Nephron (organoid): ENCODE measurements around the gene POPDC2.
A peak's percentile ranks its signal among the peaks of the same experiment; 100 is the strongest.

Experiments used
- H3K27ac Mint-ChIP-seq, 3 experiments: 2 replicates each; pipeline ENCODE4 v1.8.0; 2020; ENCODE audit warnings: mixed read lengths in 3 of 3, mild to moderate bottlenecking in 2 of 3, moderate library complexity in 1 of 3
- H3K27me3 Mint-ChIP-seq: 2 replicates; pipeline ENCODE4 v1.8.0; 2021; ENCODE audit warnings: low read depth, mild to moderate bottlenecking, moderate library complexity, mixed read lengths
- H3K36me3 Mint-ChIP-seq: 2 replicates; pipeline ENCODE4 v1.8.0; 2020; ENCODE audit warnings: low read depth, mixed read lengths
- H3K4me1 Mint-ChIP-seq: 2 replicates; pipeline ENCODE4 v1.8.0; 2020; ENCODE audit warnings: mixed read lengths
- H3K4me3 Mint-ChIP-seq, 3 experiments: 2 replicates each; pipeline ENCODE4 v1.8.0; 2020; ENCODE audit warnings: mild to moderate bottlenecking in 3 of 3, mixed read lengths in 3 of 3, moderate library complexity in 2 of 3
- H3K9me3 Mint-ChIP-seq: 2 replicates; pipeline ENCODE4 v1.8.0; 2020; ENCODE audit warnings: mixed read lengths
- TF ChIP-seq, protein P1 (sequence below), 3 experiments: fragments of 200-600 bp; sonication (generic); IDR thresholded peaks; one replicate each; pipeline ENCODE4 v1.5.0; 2021; ENCODE audit warnings: antibody characterized with exemption in 3 of 3; ENCODE audit not compliant: unreplicated experiment in 3 of 3

Gene POPDC2

DNA sequence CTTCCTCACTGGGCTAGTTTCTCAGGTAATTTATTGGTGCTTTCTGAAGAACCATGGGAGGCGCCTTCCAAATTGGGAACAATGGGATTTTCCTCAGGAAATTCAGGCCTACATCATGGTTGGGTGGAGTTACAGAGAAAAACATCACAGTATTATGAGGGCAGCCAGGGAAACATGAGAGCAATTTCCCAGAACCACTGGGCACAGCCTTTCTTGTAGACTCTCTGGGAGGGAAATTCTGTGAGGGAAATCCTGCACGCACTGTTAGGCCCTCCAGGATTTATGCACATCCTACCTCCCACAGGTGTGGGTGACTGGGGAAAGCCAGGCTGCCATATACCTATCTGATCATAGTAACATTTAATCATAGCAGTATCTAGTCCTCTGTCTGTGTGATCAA lies 13.2 kb downstream of the POPDC2 start:
- H3K4me3 Mint-ChIP-seq: no peak overlapping the region

DNA sequence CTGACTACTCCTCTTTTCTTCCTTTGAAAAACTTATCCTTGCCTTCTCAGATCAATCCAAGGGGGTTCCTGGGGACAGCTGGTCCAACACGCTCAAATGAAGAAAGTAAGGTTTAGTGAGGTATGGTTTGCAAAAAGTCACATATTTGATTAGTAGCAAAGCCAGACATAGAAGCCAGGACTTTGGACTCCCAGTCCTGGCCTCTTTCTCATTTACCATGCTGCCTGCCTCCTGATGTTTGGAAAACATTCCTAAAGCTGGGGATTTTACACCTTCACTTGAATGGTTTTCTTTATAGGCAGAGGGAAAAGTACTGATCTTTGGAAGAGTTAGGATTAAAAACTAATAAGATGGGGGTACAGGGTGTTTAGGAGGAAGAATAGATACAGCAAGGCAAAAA lies 14.6 kb downstream of the POPDC2 start:
- TF ChIP-seq, protein P1, sequence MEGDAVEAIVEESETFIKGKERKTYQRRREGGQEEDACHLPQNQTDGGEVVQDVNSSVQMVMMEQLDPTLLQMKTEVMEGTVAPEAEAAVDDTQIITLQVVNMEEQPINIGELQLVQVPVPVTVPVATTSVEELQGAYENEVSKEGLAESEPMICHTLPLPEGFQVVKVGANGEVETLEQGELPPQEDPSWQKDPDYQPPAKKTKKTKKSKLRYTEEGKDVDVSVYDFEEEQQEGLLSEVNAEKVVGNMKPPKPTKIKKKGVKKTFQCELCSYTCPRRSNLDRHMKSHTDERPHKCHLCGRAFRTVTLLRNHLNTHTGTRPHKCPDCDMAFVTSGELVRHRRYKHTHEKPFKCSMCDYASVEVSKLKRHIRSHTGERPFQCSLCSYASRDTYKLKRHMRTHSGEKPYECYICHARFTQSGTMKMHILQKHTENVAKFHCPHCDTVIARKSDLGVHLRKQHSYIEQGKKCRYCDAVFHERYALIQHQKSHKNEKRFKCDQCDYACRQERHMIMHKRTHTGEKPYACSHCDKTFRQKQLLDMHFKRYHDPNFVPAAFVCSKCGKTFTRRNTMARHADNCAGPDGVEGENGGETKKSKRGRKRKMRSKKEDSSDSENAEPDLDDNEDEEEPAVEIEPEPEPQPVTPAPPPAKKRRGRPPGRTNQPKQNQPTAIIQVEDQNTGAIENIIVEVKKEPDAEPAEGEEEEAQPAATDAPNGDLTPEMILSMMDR (IDR thresholded peaks at IDR 0.05; ENCODE audit: unreplicated experiment in 3 of 3): no peak
- Mint-ChIP-seq H3K4me3 (no peak overlapping the region), H3K36me3 (peaks cover 5% of the 10 kb centered on the region), H3K9me3 (no peaks in the 10 kb centered on the region), H3K4me1 (peaks cover 54% of the 10 kb centered on the region), H3K27me3 (peaks cover 3% of the 10 kb centered on the region), H3K27ac (peak overlapping the region in 2 of 3 experiments; percentile 26 to 79)

More for the DNA sequence above, 13.2 kb downstream of the POPDC2 start:
- H3K9me3 Mint-ChIP-seq: no peaks in the 10 kb centered on the region
- H3K36me3 Mint-ChIP-seq: no peaks in the 10 kb centered on the region
- peaks cover 62% of the 10 kb centered on the region for H3K4me1 Mint-ChIP-seq
- peak overlapping the region; percentile 8 to 33 (median 10) for H3K27ac Mint-ChIP-seq
- TF ChIP-seq, protein P1 (IDR thresholded peaks at IDR 0.05; ENCODE audit: unreplicated experiment in 3 of 3): no peak
- H3K27me3 Mint-ChIP-seq: peaks cover 3% of the 10 kb centered on the region

DNA sequence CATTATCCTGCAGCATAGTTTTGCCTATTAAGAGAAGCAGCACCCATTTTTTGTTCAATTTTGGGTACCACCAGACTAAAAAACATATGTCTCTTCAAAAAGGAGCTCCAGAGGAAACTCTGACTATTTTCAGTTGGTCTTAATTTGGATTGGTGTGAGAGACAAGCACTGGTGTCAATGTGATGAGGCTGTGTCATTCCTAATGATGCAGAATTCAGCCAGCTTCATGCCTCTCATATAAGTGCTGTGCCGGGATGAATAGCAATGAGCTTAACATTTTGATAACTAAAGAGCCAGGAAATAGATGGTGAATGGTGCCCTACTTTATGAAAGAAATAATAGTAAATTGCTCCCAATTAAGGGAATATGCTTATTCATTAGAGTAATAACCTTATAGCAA lies 15.9 kb downstream of the POPDC2 start:
- Mint-ChIP-seq H3K27ac (no peak overlapping the region), H3K36me3 (peaks cover 5% of the 10 kb centered on the region), H3K4me1 (peaks cover 43% of the 10 kb centered on the region), H3K9me3 (no peaks in the 10 kb centered on the region), H3K27me3 (peaks cover 3% of the 10 kb centered on the region), H3K4me3 (no peak overlapping the region)
- TF ChIP-seq, protein P1 (IDR thresholded peaks at IDR 0.05; ENCODE audit: unreplicated experiment in 3 of 3): no peak

DNA sequence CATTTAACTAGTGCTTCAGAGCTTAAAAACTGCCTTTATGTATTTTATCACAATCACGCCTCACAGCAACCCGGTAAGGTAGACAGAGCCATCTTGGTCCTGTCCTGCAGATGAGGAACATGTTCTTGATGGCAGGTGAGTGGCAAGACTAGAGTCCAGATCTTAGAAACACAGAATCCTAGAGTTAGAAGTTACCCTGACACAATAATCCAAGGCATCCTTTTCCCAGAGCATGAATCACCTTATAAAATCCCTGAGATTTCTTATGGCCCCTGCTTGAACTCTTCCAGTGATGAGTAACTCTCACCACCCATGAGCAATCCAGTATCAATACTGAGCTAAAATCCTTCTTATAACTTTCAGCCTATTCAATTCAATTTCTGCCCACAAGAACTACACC lies 16.9 kb downstream of the POPDC2 start:
- Mint-ChIP-seq H3K4me1 (peaks cover 48% of the 10 kb centered on the region), H3K36me3 (peaks cover 5% of the 10 kb centered on the region), H3K4me3 (no peak overlapping the region), H3K27ac (peak overlapping the region; percentile 22 to 62 (median 52)), H3K9me3 (no peaks in the 10 kb centered on the region), H3K27me3 (peaks cover 3% of the 10 kb centered on the region)
- TF ChIP-seq, protein P1 (IDR thresholded peaks at IDR 0.05; ENCODE audit: unreplicated experiment in 3 of 3): no peak

DNA sequence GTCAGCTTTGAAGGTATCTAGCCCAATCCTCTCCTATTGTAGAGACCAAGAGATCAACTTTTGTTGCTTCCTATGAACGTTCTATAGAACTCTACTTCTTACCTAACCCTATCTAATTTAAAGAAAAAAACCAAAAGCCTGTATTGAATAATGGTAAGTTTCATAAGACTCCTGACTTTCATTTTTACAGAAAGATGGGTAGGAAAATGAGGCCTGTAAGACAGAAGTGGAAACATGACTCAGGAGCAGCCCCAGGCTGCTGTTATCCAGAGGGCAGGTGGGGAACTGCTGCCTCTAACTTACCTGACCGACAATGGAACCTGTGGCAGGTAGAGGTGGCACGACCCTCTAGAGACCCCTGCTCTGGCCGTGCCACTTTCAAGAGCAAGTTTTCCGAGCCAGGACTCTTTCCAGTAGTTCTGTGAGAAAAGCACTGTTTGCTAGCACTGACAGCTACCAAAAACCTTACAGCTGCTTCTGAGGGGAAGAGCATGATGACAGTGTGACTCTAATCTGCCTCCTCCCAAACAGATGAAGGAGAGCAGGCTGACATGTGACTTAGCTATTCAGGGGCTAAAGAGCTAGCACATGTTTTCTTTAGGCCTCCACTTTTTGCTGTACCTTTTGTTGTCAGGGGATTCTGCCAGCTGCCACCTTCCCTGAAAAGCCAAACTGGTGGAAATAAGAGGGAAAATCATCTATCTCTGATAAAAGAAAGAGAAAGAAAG lies 17.5 kb downstream of the POPDC2 start:
- H3K27me3 Mint-ChIP-seq: no peaks in the 10 kb centered on the region
- peak overlapping the region; percentile 22 to 62 (median 52) for H3K27ac Mint-ChIP-seq
- H3K4me1 Mint-ChIP-seq: peaks cover 53% of the 10 kb centered on the region
- no peak overlapping the region for H3K4me3 Mint-ChIP-seq
- TF ChIP-seq, protein P1 (IDR thresholded peaks at IDR 0.05; ENCODE audit: unreplicated experiment in 3 of 3): no peak
- H3K36me3 Mint-ChIP-seq: peaks cover 5% of the 10 kb centered on the region
- H3K9me3 Mint-ChIP-seq: no peaks in the 10 kb centered on the region

DNA sequence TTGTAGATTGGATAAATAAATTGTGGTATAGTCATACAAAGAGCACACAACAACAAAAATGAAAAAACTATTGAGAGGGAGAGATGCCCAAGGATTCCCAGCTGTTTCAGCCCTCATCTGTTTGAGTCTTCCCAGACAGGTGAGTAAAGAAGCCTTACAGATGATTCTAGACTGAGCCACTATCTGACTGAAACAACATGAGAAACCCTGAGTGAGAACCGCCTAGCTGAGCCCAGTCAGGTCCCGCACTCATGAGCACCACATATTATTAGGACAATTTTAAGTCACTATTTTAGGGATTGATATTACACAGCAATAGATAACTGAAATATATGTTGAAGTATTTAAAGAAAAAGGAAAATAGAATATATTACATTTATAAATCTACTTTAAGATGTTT lies 19.0 kb downstream of the POPDC2 start:
- TF ChIP-seq, protein P1 (IDR thresholded peaks at IDR 0.05; ENCODE audit: unreplicated experiment in 3 of 3): no peak
- no peak overlapping the region for H3K4me3 Mint-ChIP-seq
- H3K27me3 Mint-ChIP-seq: no peaks in the 10 kb centered on the region
- H3K27ac Mint-ChIP-seq: no peak overlapping the region
- peaks cover 45% of the 10 kb centered on the region for H3K4me1 Mint-ChIP-seq
- no peaks in the 10 kb centered on the region for H3K9me3 Mint-ChIP-seq
- H3K36me3 Mint-ChIP-seq: peaks cover 5% of the 10 kb centered on the region
